H1 (cell line): ENCODE data around the gene CSAD. TPM values are rescaled to one million over a fixed set of nuclear protein-coding genes. Genes with fewer than 3 reads are reported as not detected.

ENCODE experiments used
- CBX5 ChIP-seq: fragments of 300-800, 300-1000 bp; sonication (generic); IDR thresholded peaks from 2 replicates; pipeline ENCODE4 v1.7.1; 2016; ENCODE audit warnings: antibody characterized with exemption, low read length, low read depth
- CREB1 ChIP-seq: IDR thresholded peaks from 2 replicates; pipeline ENCODE4 v1.6.1; 2012; ENCODE audit warnings: inconsistent platforms
- CTBP2 ChIP-seq: IDR thresholded peaks from 2 replicates; pipeline ENCODE4 v1.7.0; 2011; ENCODE audit warnings: borderline replicate concordance, mild to moderate bottlenecking, moderate library complexity, mixed read lengths, low read length; ENCODE audit not compliant: insufficient read depth, insufficient read length
- KDM1A ChIP-seq: fragments of 200-600, 300-600 bp; sonication (generic); IDR thresholded peaks from 2 replicates; pipeline ENCODE4 v1.7.1; 2016; ENCODE audit warnings: mild to moderate bottlenecking, low read length, borderline replicate concordance
- NANOG ChIP-seq: IDR thresholded peaks from 2 replicates; pipeline ENCODE4 v1.6.1; 2011; ENCODE audit warnings: low read length, low read depth, mild to moderate bottlenecking, inconsistent platforms; ENCODE audit not compliant: insufficient read depth, poor library complexity, severe bottlenecking
- SAP30 ChIP-seq: fragments of 300-600 bp; sonication (generic); IDR thresholded peaks from 2 replicates; pipeline ENCODE4 v1.7.1; 2012; ENCODE audit warnings: low read length, moderate library complexity, mild to moderate bottlenecking, inconsistent platforms; ENCODE audit not compliant: insufficient read depth, insufficient replicate concordance
- SP2 ChIP-seq: IDR thresholded peaks from 2 replicates; pipeline ENCODE4 v1.6.1; 2012; ENCODE audit warnings: mild to moderate bottlenecking, low read length, inconsistent platforms
- YY1 ChIP-seq: IDR thresholded peaks from 2 replicates; pipeline ENCODE4 v1.6.1; 2011; ENCODE audit warnings: low read depth, mild to moderate bottlenecking, low read length
- polyA plus RNA-seq, 7 experiments: library from polyadenylated mRNA; depleted of rRNA in 3 of 7; stranded (reverse) in 5 of 7; unstranded in 2 of 7; fragments of >200 nt in 5 of 7; fragments of 200-250 nt in 2 of 7; gene quantifications; 1 replicate in 5 of 7; 2 replicates in 1 of 7; 4 replicates in 1 of 7; pipeline versions ENCODE4 v1.2.1 to v1.2.3, GENCODE V29; 2011 to 2013; ENCODE audit warnings: missing spikeins in 2 of 7, mixed read lengths in 2 of 7
- total RNA-seq: library from RNA; stranded (reverse); fragmentation: NEBNext Ultra II Directional; extraction: Animal tissue kit (Norgen Biotek cat#: 25700); gene quantifications from 2 replicates; pipeline ENCODE4 v1.2.1, GENCODE V29; 2021
- TF ChIP-seq, protein P1 (sequence below): fragments of 300-600 bp; sonication (generic); IDR thresholded peaks from 2 replicates; pipeline ENCODE4 v1.7.1; 2012; ENCODE audit warnings: low read length, moderate library complexity, mild to moderate bottlenecking, inconsistent platforms; ENCODE audit not compliant: insufficient replicate concordance
- TF ChIP-seq, protein P2 (sequence below): IDR thresholded peaks from 2 replicates; pipeline ENCODE4 v1.6.1; 2012; ENCODE audit warnings: low read length, inconsistent platforms

The CSAD gene
- total and polyA plus RNA-seq, 2 of the 8 experiments (the other 6 are each of a cell fraction or from before 2014, with no cell fraction given) = 8.8 to 11.3 TPM

DNA sequence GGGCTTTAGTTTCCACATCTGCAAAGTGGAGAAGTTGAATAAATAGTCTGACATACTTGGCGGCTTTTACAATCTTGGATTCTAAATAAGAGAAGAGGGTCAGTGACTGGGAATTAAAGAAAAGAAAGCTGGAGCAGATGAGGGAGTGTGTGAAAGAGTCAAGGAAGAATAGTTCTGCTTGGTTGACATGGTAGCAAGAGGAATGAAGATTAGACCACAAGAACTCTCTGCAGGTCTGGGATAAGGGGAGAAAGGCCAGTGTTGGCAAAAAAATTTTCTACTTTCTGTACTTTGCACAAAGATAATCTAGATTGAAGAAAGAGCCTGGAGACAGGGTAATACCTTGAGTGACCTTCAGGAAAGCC, 20.4 kb upstream of the CSAD start (continued):
- TF ChIP-seq, protein P1, sequence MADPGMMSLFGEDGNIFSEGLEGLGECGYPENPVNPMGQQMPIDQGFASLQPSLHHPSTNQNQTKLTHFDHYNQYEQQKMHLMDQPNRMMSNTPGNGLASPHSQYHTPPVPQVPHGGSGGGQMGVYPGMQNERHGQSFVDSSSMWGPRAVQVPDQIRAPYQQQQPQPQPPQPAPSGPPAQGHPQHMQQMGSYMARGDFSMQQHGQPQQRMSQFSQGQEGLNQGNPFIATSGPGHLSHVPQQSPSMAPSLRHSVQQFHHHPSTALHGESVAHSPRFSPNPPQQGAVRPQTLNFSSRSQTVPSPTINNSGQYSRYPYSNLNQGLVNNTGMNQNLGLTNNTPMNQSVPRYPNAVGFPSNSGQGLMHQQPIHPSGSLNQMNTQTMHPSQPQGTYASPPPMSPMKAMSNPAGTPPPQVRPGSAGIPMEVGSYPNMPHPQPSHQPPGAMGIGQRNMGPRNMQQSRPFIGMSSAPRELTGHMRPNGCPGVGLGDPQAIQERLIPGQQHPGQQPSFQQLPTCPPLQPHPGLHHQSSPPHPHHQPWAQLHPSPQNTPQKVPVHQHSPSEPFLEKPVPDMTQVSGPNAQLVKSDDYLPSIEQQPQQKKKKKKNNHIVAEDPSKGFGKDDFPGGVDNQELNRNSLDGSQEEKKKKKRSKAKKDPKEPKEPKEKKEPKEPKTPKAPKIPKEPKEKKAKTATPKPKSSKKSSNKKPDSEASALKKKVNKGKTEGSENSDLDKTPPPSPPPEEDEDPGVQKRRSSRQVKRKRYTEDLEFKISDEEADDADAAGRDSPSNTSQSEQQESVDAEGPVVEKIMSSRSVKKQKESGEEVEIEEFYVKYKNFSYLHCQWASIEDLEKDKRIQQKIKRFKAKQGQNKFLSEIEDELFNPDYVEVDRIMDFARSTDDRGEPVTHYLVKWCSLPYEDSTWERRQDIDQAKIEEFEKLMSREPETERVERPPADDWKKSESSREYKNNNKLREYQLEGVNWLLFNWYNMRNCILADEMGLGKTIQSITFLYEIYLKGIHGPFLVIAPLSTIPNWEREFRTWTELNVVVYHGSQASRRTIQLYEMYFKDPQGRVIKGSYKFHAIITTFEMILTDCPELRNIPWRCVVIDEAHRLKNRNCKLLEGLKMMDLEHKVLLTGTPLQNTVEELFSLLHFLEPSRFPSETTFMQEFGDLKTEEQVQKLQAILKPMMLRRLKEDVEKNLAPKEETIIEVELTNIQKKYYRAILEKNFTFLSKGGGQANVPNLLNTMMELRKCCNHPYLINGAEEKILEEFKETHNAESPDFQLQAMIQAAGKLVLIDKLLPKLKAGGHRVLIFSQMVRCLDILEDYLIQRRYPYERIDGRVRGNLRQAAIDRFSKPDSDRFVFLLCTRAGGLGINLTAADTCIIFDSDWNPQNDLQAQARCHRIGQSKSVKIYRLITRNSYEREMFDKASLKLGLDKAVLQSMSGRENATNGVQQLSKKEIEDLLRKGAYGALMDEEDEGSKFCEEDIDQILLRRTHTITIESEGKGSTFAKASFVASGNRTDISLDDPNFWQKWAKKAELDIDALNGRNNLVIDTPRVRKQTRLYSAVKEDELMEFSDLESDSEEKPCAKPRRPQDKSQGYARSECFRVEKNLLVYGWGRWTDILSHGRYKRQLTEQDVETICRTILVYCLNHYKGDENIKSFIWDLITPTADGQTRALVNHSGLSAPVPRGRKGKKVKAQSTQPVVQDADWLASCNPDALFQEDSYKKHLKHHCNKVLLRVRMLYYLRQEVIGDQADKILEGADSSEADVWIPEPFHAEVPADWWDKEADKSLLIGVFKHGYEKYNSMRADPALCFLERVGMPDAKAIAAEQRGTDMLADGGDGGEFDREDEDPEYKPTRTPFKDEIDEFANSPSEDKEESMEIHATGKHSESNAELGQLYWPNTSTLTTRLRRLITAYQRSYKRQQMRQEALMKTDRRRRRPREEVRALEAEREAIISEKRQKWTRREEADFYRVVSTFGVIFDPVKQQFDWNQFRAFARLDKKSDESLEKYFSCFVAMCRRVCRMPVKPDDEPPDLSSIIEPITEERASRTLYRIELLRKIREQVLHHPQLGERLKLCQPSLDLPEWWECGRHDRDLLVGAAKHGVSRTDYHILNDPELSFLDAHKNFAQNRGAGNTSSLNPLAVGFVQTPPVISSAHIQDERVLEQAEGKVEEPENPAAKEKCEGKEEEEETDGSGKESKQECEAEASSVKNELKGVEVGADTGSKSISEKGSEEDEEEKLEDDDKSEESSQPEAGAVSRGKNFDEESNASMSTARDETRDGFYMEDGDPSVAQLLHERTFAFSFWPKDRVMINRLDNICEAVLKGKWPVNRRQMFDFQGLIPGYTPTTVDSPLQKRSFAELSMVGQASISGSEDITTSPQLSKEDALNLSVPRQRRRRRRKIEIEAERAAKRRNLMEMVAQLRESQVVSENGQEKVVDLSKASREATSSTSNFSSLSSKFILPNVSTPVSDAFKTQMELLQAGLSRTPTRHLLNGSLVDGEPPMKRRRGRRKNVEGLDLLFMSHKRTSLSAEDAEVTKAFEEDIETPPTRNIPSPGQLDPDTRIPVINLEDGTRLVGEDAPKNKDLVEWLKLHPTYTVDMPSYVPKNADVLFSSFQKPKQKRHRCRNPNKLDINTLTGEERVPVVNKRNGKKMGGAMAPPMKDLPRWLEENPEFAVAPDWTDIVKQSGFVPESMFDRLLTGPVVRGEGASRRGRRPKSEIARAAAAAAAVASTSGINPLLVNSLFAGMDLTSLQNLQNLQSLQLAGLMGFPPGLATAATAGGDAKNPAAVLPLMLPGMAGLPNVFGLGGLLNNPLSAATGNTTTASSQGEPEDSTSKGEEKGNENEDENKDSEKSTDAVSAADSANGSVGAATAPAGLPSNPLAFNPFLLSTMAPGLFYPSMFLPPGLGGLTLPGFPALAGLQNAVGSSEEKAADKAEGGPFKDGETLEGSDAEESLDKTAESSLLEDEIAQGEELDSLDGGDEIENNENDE = no peak
- no peak for TF ChIP-seq SAP30
- TF ChIP-seq NANOG = no peak
- TF ChIP-seq SP2 = no peak
- TF ChIP-seq CREB1 = no peak
- no peak for TF ChIP-seq CTBP2
- TF ChIP-seq, protein P2, sequence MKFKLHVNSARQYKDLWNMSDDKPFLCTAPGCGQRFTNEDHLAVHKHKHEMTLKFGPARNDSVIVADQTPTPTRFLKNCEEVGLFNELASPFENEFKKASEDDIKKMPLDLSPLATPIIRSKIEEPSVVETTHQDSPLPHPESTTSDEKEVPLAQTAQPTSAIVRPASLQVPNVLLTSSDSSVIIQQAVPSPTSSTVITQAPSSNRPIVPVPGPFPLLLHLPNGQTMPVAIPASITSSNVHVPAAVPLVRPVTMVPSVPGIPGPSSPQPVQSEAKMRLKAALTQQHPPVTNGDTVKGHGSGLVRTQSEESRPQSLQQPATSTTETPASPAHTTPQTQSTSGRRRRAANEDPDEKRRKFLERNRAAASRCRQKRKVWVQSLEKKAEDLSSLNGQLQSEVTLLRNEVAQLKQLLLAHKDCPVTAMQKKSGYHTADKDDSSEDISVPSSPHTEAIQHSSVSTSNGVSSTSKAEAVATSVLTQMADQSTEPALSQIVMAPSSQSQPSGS = no peak
- no peak for TF ChIP-seq CBX5
- no peak for TF ChIP-seq KDM1A
- TF ChIP-seq YY1 = no peak
